BE2C (cell line): ENCODE data around the gene FYCO1.

ENCODE experiments used
- DNase-seq: peaks from one replicate; pipeline ENCODE4 v3.0.0-alpha.2; 2020
- H3K27me3 ChIP-seq: fragments of 250-450 bp; sonication (Bioruptor Pico); 2 replicates; pipeline ENCODE4 v1.5.1; 2020; ENCODE audit warnings: mild to moderate bottlenecking
- H3K36me3 ChIP-seq: fragments of 250-450 bp; sonication (Bioruptor Pico); 2 replicates; pipeline ENCODE4 v1.5.1; 2020; ENCODE audit warnings: mild to moderate bottlenecking
- H3K4me1 ChIP-seq: fragments of 250-450 bp; sonication (Bioruptor Pico); 2 replicates; pipeline ENCODE4 v1.5.1; 2020
- H3K4me3 ChIP-seq: 2 replicates; pipeline ENCODE4 v1.5.1; 2011; ENCODE audit warnings: low read depth, low read length
- H3K9me3 ChIP-seq: fragments of 250-450 bp; sonication (Bioruptor Pico); 2 replicates; pipeline ENCODE4 v1.5.1; 2020
- TF ChIP-seq, protein P1 (sequence below): IDR thresholded peaks from 2 replicates; pipeline ENCODE4 v1.5.1; 2012; ENCODE audit warnings: mild to moderate bottlenecking, low read depth, low read length

FYCO1 gene

DNA sequence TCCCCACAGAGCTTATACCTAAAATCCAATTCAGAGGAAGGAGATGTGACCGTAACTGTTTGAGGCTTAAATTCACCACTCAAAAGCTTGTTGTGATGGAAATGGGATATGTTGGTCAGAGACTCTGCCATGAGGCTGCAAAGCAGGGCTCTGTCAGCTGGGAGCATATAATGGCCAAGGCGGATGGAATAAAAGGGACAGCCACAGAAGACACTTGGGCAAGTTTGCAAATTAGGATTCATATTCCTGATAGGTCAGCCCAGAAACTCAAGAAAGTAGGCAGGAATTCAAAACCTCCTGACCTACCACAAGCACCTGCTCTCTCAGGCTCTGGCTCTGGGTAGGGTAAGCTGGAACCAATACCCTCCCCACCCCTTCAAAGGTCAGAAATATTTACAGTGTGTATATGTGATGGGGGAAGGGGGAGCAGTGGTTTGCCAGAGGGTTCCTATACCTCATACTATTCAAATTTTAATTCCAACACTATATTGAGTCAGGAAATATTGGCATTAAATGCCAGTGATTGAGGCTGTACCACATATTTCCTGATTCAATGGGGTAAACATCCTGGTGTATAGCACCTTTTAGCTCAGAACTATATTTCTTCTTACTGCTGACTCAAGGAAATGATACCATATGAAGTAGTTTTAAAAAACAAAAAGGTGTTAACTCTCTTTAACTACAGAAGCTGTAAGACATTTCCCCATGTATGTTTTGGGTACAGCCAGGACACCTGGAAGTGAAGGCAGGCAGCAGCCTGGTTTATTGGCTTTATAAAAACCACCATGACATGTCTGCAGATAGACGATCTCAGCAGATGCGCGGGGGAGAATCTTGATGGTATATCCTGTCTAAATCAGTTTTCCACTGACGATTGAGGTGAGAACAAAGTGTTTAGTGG, 19.2 kb downstream of the FYCO1 start:
- Histone ChIP-seq H3K4me3 (no peak overlapping the region), H3K9me3 (no peaks in the 10 kb centered on the region), H3K4me1 (no peaks in the 10 kb centered on the region), H3K36me3 (no peaks in the 10 kb centered on the region), H3K27me3 (no peaks in the 10 kb centered on the region)
- DNase-seq, result no peak
- TF ChIP-seq, protein P1, sequence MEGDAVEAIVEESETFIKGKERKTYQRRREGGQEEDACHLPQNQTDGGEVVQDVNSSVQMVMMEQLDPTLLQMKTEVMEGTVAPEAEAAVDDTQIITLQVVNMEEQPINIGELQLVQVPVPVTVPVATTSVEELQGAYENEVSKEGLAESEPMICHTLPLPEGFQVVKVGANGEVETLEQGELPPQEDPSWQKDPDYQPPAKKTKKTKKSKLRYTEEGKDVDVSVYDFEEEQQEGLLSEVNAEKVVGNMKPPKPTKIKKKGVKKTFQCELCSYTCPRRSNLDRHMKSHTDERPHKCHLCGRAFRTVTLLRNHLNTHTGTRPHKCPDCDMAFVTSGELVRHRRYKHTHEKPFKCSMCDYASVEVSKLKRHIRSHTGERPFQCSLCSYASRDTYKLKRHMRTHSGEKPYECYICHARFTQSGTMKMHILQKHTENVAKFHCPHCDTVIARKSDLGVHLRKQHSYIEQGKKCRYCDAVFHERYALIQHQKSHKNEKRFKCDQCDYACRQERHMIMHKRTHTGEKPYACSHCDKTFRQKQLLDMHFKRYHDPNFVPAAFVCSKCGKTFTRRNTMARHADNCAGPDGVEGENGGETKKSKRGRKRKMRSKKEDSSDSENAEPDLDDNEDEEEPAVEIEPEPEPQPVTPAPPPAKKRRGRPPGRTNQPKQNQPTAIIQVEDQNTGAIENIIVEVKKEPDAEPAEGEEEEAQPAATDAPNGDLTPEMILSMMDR, result no peak

DNA sequence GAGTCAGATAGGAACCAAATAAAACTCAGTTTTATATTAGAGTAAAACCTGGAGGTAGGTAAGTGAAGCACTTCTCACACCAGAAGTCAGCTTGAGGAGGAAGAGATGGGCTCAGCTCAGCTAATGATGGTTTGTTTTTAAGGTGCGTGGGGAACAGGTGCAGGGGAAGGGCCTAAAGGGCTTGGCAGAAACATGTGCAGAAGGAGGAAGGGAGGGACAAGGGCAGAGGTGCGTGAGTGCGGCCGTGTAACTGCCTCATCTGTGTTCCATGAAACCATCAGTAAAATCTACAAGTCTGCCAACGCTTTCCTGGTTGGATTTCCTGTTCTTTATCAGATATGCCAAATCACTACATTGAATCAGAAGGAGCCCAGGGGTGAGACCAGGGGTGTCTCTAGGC, 19.9 kb downstream of the FYCO1 start:
- Histone ChIP-seq H3K36me3 (no peaks in the 10 kb centered on the region), H3K9me3 (no peaks in the 10 kb centered on the region), H3K4me3 (no peak overlapping the region), H3K4me1 (no peaks in the 10 kb centered on the region), H3K27me3 (no peaks in the 10 kb centered on the region)
- no peak for DNase-seq
- TF ChIP-seq, protein P1, result no peak

DNA sequence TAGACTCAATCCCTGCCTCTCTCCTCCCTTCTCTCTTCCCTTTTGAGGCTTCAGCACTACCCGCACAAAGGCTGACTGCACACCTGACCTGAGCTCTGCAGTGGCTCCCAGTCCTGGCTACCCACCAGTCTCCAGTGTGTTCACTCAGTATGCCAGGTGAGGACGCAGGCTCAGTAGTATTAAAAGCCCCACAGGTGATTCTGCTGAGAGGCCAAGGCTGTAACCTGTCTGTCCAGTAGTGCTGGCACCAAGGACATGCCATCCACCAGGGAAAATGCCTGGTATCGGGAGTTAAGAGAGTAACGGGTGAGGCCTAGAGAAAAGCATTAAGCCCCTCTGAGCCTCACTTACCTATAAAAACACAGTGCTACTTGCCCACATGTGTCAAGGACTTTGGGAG, 20.9 kb downstream of the FYCO1 start:
- Histone ChIP-seq H3K27me3 (no peaks in the 10 kb centered on the region), H3K4me3 (no peak overlapping the region), H3K36me3 (no peaks in the 10 kb centered on the region), H3K9me3 (no peaks in the 10 kb centered on the region), H3K4me1 (no peaks in the 10 kb centered on the region)
- TF ChIP-seq, protein P1, result no peak
- no peak for DNase-seq

DNA sequence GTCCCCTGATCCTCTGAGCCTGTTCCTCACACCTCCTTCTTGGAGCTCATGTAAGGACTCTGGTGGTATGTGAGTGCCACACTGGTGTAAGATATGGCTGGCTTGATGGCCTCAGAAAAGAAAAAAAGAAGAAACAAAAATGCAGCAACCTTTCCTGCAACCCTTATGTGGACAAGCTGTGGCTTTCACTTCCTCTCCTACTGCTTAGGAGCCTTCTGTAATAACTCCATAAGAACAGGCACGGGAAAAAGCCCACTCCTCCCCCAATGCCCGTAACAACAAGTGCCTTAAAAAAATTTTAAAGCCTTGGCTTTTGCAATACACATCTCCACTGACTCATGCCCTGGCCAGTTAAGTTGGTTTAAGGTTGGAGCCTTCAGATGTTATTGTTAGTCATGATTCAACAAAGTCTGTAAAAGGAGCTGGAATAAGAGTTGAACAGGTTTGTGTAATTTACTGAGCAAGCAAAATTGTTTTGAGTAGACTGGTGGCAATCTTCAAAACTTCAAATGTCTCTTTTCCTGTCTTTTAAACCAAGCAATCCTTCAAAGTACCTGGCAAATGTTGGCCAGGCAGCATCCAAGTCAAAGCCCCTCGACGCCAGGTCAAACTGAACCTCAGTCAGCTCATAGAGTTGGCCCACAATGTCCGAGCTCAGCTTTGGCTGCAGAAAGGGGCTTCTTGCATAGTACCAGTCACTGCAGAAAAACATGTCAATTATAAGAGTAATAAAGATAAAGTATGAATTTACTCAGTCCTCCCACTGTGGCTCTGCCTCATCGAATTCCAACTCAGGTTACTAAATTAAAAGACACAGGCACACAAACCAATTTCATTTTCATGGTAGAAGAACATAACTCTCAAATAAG, 22.9 kb downstream of the FYCO1 start:
- Histone ChIP-seq H3K36me3 (no peaks in the 10 kb centered on the region), H3K27me3 (no peaks in the 10 kb centered on the region), H3K4me3 (no peak overlapping the region), H3K4me1 (no peaks in the 10 kb centered on the region), H3K9me3 (no peaks in the 10 kb centered on the region)
- TF ChIP-seq, protein P1, result no peak
- DNase-seq, result no peak

DNA sequence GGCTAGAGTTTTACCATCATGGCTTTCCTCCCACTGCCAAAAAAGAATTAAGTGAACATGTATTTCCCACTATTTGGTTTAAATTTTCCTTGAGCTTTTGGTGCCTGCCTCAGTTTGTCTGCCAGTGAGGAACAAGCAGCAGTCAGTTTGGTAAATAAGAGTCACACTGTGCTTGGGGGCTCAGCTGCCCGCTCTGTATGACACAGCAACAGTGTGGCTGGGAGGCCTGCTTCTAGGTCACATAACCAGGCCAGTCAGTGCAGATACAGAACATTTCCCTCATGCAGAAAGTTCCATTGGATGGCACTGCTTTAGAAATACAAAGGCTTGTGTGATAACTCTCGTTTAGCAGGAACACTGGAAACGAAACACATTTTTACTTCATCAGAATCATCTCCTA, 25.7 kb downstream of the FYCO1 start:
- TF ChIP-seq, protein P1, result no peak
- DNase-seq, result no peak
- Histone ChIP-seq H3K36me3 (no peaks in the 10 kb centered on the region), H3K4me1 (no peaks in the 10 kb centered on the region), H3K4me3 (no peak overlapping the region), H3K27me3 (no peaks in the 10 kb centered on the region), H3K9me3 (no peaks in the 10 kb centered on the region)
